HL-60 (cell line): ENCODE results near the gene NUFIP2.

Experiments used
- DNase-seq, 2 experiments: peaks; one replicate each; pipeline ENCODE4 v3.0.0-alpha.2; 2010 to 2020; ENCODE audit warnings: low read depth in 1 of 2, low spot score in 1 of 2
- H3K27ac ChIP-seq: fragments of 250-450 bp; sonication (Bioruptor Pico); replicated peaks from 2 replicates; pipeline ENCODE4 v1.5.1; 2020; ENCODE audit warnings: mild to moderate bottlenecking, moderate library complexity
- H3K27me3 ChIP-seq: fragments of 250-450 bp; sonication (Bioruptor Pico); 2 replicates; pipeline ENCODE4 v1.5.1; 2021; ENCODE audit warnings: mild to moderate bottlenecking, moderate library complexity; ENCODE audit not compliant: insufficient read depth, poor library complexity, severe bottlenecking
- H3K4me3 ChIP-seq: replicated peaks from 2 replicates; pipeline ENCODE4 v1.5.1; 2011; ENCODE audit warnings: mild to moderate bottlenecking, control low read depth, low read length; ENCODE audit not compliant: insufficient read depth
- GABPA ChIP-seq: IDR thresholded peaks from 2 replicates; pipeline ENCODE4 v1.6.1; 2012; ENCODE audit warnings: low read depth
- POLR2AphosphoS5 ChIP-seq: IDR thresholded peaks from 2 replicates; pipeline ENCODE4 v1.6.1; 2012; ENCODE audit warnings: low read depth
- SPI1 ChIP-seq: IDR thresholded peaks from 2 replicates; pipeline ENCODE4 v1.6.1; 2012; ENCODE audit warnings: low read depth, mild to moderate bottlenecking, borderline replicate concordance
- TF ChIP-seq, protein P1 (sequence below): IDR thresholded peaks from 2 replicates; pipeline ENCODE4 v1.6.1; 2012; ENCODE audit warnings: low read depth; ENCODE audit not compliant: insufficient replicate concordance
- TF ChIP-seq, protein P2 (sequence below): IDR thresholded peaks from one replicate; pipeline ENCODE4 v1.5.1; 2011; ENCODE audit warnings: low read length, control low read depth, inconsistent platforms; ENCODE audit not compliant: insufficient read depth

NUFIP2 gene

GRCh38 chr17:29216181-29216580 is 77.8 kb downstream of the NUFIP2 start:
- DNase-seq: no peak
- no peaks in the 10 kb centered on the region for H3K27me3 ChIP-seq
- TF ChIP-seq, protein P1, sequence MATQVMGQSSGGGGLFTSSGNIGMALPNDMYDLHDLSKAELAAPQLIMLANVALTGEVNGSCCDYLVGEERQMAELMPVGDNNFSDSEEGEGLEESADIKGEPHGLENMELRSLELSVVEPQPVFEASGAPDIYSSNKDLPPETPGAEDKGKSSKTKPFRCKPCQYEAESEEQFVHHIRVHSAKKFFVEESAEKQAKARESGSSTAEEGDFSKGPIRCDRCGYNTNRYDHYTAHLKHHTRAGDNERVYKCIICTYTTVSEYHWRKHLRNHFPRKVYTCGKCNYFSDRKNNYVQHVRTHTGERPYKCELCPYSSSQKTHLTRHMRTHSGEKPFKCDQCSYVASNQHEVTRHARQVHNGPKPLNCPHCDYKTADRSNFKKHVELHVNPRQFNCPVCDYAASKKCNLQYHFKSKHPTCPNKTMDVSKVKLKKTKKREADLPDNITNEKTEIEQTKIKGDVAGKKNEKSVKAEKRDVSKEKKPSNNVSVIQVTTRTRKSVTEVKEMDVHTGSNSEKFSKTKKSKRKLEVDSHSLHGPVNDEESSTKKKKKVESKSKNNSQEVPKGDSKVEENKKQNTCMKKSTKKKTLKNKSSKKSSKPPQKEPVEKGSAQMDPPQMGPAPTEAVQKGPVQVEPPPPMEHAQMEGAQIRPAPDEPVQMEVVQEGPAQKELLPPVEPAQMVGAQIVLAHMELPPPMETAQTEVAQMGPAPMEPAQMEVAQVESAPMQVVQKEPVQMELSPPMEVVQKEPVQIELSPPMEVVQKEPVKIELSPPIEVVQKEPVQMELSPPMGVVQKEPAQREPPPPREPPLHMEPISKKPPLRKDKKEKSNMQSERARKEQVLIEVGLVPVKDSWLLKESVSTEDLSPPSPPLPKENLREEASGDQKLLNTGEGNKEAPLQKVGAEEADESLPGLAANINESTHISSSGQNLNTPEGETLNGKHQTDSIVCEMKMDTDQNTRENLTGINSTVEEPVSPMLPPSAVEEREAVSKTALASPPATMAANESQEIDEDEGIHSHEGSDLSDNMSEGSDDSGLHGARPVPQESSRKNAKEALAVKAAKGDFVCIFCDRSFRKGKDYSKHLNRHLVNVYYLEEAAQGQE: no peak
- no peak overlapping the region for H3K27ac ChIP-seq
- H3K4me3 ChIP-seq: no peak overlapping the region

- no peak for DNase-seq
- no peak overlapping the region for H3K4me3 ChIP-seq
- no peak for TF ChIP-seq GABPA
- TF ChIP-seq, protein P2, sequence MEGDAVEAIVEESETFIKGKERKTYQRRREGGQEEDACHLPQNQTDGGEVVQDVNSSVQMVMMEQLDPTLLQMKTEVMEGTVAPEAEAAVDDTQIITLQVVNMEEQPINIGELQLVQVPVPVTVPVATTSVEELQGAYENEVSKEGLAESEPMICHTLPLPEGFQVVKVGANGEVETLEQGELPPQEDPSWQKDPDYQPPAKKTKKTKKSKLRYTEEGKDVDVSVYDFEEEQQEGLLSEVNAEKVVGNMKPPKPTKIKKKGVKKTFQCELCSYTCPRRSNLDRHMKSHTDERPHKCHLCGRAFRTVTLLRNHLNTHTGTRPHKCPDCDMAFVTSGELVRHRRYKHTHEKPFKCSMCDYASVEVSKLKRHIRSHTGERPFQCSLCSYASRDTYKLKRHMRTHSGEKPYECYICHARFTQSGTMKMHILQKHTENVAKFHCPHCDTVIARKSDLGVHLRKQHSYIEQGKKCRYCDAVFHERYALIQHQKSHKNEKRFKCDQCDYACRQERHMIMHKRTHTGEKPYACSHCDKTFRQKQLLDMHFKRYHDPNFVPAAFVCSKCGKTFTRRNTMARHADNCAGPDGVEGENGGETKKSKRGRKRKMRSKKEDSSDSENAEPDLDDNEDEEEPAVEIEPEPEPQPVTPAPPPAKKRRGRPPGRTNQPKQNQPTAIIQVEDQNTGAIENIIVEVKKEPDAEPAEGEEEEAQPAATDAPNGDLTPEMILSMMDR: no peak
- TF ChIP-seq, protein P1: no peak
- no peak for TF ChIP-seq POLR2AphosphoS5
- no peak for TF ChIP-seq SPI1
- no peak overlapping the region for H3K27ac ChIP-seq
- no peaks in the 10 kb centered on the region for H3K27me3 ChIP-seq
Measured at GRCh38 chr17:29215717-29216116, 78.2 kb downstream of the NUFIP2 start.

- no peak for TF ChIP-seq SPI1
- no peak for TF ChIP-seq POLR2AphosphoS5
- TF ChIP-seq, protein P2: no peak
- no peak for TF ChIP-seq GABPA
- TF ChIP-seq, protein P1: no peak
- H3K27ac ChIP-seq: no peak overlapping the region
- DNase-seq: no peak
Measured at GRCh38 chr17:29215174-29215573, 78.8 kb downstream of the NUFIP2 start.

More at GRCh38 chr17:29215174-29215573, 78.8 kb downstream of the NUFIP2 start:
- Histone ChIP-seq H3K4me3 (no peak overlapping the region), H3K27me3 (no peaks in the 10 kb centered on the region)
